Activated CD4-positive, alpha-beta memory T cell treated with anti-CD3 and anti-CD28 coated beads, Interleukin-2, amount 10 ng/mL, durations not matched to agents 7 days and 5 days (primary cell): ENCODE measurements around the gene ATP11A. TPM values are rescaled to one million over a fixed set of nuclear protein-coding genes. Genes with fewer than 3 reads are reported as not detected.
A peak's percentile ranks its signal among the peaks of the same experiment; 100 is the strongest.
"Not testable (repeated sequence)": the region's sequence is repeated elsewhere in the genome, so short reads cannot be mapped to it uniquely, and the experiment has no call there.

Source experiments
- CTCF ChIA-PET: fragments of 350-600 bp; sonication (Branson Sonifier 250); formaldehyde crosslinking; loops from one replicate; lab custom pipeline; 2021; ENCODE audit warnings: antibody characterized with exemption, inconsistent platforms; lab: Charles Lee
- POLR2A ChIA-PET: fragments of 350-600 bp; sonication (Branson Sonifier 250); formaldehyde crosslinking; loops from one replicate; lab custom pipeline; 2021; ENCODE audit warnings: antibody characterized with exemption; lab: Charles Lee
- DNase-seq: peaks from one replicate; pipeline ENCODE4 v3.0.0-alpha.2; 2020
- H3K27ac Mint-ChIP-seq: one replicate; pipeline ENCODE4 v1.8.0; 2021; ENCODE audit warnings: mild to moderate bottlenecking, mixed read lengths
- H3K27me3 Mint-ChIP-seq: one replicate; pipeline ENCODE4 v1.8.0; 2021; ENCODE audit warnings: mixed read lengths
- H3K36me3 Mint-ChIP-seq: one replicate; pipeline ENCODE4 v1.8.0; 2021; ENCODE audit warnings: low read depth, mixed read lengths
- H3K4me1 Mint-ChIP-seq: one replicate; pipeline ENCODE4 v1.8.0; 2021; ENCODE audit warnings: mixed read lengths
- H3K4me3 Mint-ChIP-seq: one replicate; pipeline ENCODE4 v1.8.0; 2021; ENCODE audit warnings: mild to moderate bottlenecking, mixed read lengths
- H3K9me3 Mint-ChIP-seq: one replicate; pipeline ENCODE4 v1.8.0; 2021; ENCODE audit warnings: mixed read lengths
- total RNA-seq, 2 experiments: library from RNA; stranded (reverse); gene quantifications; one replicate each; pipeline ENCODE4 v1.2.3, GENCODE V29; 2021

ATP11A gene
- total RNA-seq, 2 experiments from 2014 or later: 52.5 to 53.3 TPM

DNA sequence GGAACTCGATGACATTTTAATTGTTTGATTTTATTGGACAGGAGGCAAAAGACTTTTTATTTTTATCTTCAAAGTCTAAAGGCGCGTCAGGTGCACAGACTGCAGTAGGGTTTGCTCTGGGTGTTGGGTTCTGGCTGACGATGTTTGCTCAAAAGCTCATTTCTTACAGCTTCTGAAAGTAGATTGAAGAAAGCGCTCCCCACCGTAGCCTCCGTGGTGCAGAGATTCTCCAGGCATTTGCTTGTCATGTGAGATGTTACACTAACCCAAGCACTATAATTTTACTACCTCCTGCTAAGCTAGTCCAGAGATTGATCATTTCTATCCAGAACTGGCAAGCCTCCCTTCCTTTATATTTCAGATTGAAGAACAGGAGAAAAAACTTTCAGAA lies 14.5 kb upstream of the ATP11A start:
- DNase-seq: no peak
- H3K9me3 Mint-ChIP-seq: no peaks in the 10 kb centered on the region
- ChIA-PET CTCF (no interaction called here), POLR2A (interaction anchor here (1.5 kb wide), 1 partner anchor 14 kb away, joined by 5 read pairs; no protein-coding TSS in a partner anchor)
- H3K36me3 Mint-ChIP-seq: no peaks in the 10 kb centered on the region
- H3K4me3 Mint-ChIP-seq: no peak overlapping the region
- H3K4me1 Mint-ChIP-seq: peaks cover 15% of the 10 kb centered on the region
- no peak overlapping the region for H3K27ac Mint-ChIP-seq
- H3K27me3 Mint-ChIP-seq: peaks cover 5% of the 10 kb centered on the region

DNA sequence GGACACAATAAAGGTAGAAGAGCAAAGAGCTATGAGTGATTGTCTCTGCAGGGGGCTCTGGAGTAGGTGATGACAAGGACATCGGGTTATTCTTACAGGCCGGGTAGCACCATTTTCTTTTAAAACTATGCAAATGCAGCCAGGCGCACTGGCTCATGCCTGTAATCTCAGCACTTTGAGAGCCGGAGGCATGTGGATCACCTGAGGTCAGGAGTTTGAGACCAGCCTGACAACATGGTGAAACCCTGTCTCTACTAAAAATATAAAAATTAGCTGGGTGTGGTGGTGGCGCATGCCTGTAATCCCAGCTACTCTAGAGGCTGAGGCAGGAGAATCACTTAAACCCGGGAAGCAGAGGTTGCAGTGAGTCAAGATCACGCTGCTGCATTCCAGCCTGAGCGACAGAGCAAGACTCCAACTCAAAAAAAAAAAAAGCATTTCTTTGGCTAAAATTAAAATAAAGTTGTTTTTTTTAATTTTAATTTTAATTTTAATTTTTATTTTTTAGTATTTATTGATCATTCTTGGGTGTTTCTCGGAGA lies 12.3 kb upstream of the ATP11A start:
- H3K27me3 Mint-ChIP-seq, DNase-seq, H3K4me3 Mint-ChIP-seq, H3K36me3 Mint-ChIP-seq, POLR2A ChIA-PET, CTCF ChIA-PET, H3K27ac Mint-ChIP-seq, H3K9me3 Mint-ChIP-seq: not testable (repeated sequence)
- peaks cover 15% of the 10 kb centered on the region for H3K4me1 Mint-ChIP-seq

DNA sequence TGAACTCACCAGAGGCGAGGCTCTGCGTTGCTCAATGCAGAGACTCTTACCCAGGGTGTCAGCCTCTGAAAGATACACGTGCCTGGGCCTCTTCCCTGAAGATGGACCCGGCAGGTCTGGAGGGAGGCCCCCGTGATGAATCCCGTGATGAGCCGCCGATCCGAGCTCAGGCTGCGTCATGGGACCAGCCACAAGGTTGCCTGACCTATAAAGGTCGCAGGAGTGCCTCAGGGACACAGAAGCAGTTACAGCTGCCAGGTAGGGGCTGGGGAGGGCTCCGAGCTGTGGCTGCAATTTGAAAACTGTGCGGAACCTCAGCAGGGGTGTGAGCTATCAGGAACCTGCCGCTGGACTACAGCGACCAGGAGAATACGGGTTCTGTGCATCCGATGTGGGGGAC lies 10.5 kb upstream of the ATP11A start:
- H3K27me3 Mint-ChIP-seq: peaks cover 5% of the 10 kb centered on the region
- H3K27ac Mint-ChIP-seq: no peak overlapping the region
- H3K36me3 Mint-ChIP-seq: no peaks in the 10 kb centered on the region
- POLR2A ChIA-PET: no interaction called here
- CTCF ChIA-PET: no interaction called here
- DNase-seq: no peak
- H3K4me1 Mint-ChIP-seq: peaks cover 6% of the 10 kb centered on the region
- H3K9me3 Mint-ChIP-seq: no peaks in the 10 kb centered on the region
- no peak overlapping the region for H3K4me3 Mint-ChIP-seq

DNA sequence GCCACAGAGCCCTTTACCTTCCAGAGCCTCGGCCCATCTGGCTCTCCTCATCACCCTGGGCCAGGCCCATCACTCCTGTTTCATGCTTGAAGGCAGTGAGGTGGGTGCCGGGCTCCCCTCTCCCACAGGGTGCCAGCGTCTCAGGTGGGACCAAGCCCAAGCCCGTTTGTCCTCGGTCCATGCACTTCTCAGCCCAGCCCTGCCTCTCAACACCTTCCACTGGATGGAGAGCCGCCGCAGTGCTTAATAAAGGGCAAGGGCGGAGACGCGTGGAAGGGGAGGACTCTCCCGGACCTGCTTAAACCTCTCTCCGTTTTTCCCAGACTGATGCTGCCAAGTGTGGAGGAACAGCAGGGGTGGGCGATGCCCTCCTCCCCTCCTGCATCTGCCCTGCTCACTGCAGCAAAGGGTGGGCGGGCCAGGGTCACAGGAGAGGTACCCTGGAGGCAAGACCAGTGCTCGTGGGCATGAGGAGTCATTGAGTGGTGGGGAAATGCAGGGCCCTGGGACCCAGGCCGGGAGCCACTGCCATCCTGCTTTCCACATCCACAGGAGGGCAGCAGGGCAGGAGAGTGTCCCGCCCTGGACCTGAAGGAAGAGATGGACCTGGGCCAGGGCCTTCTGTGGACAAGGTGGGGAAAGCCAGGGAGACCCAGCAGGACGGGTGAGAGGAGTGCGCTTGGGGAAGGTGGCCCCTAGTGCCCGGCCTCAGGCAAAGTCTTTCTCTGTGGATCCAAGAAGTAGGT lies 9.7 kb upstream of the ATP11A start:
- H3K9me3 Mint-ChIP-seq: no peaks in the 10 kb centered on the region
- peaks cover 5% of the 10 kb centered on the region for H3K27me3 Mint-ChIP-seq
- no peak overlapping the region for H3K4me3 Mint-ChIP-seq
- peaks cover under 1% of the 10 kb centered on the region for H3K4me1 Mint-ChIP-seq
- no peaks in the 10 kb centered on the region for H3K36me3 Mint-ChIP-seq
- H3K27ac Mint-ChIP-seq: no peak overlapping the region
- CTCF ChIA-PET: no interaction called here
- POLR2A ChIA-PET: no interaction called here
- DNase-seq: no peak

DNA sequence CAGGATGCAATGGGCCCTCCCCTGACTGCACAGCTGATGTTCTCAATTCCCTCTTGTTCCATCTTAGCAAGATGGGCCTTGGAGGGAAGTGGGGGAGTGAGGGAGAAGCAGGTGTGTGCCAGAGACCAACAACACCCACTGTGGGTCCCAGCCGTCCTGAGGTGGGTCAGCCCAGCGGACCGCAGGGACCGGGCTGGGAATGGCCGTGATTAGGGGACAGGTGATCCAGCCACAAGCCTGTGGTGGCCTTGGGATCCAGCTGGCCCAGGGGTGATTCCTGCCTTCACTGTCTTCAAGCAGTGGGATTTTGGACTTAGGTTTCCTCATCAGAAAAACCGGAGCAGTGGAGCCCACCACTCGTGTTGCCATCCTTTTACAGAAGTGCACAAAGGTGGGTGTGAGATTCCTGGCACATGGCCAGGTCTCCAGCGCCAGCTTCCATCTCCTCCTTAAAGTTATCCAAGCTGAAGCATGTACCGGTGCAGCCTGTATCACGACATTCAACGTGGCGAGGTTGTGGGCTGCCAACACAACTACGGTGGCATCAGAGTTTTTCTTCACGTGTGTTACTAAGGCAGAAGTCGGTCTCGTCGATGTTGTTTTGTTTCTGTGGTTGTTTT lies 9.0 kb upstream of the ATP11A start:
- POLR2A ChIA-PET: no interaction called here

DNA sequence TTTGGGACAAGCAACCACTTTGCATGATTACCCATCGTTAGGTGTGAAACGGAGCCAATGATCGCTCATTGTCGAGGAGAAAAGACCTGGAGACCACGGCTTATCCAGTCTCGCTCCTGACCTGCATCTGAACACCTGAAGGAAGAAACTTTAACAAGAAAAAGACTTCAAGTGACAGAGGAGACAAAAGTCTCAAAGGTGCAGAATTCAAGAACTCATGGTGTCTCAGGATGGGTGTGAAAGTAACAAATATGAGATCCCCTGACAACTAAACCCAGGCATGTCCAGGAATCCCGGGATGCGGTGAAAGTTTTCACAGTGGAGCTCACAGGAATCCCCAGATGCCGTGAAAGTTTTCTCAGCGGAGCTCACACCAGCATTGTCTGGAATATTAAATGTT lies 6.3 kb upstream of the ATP11A start:
- Mint-ChIP-seq H3K36me3 (peaks cover 12% of the 10 kb centered on the region), H3K27me3 (no peaks in the 10 kb centered on the region), H3K9me3 (no peaks in the 10 kb centered on the region), H3K27ac (no peak overlapping the region), H3K4me3 (no peak overlapping the region), H3K4me1 (peaks cover 13% of the 10 kb centered on the region)
- DNase-seq: no peak
- POLR2A ChIA-PET: no interaction called here
- CTCF ChIA-PET: no interaction called here

More for the DNA sequence above, 9.0 kb upstream of the ATP11A start:
- Mint-ChIP-seq H3K36me3 (peaks cover 2% of the 10 kb centered on the region), H3K9me3 (no peaks in the 10 kb centered on the region), H3K27me3 (peaks cover 4% of the 10 kb centered on the region), H3K4me3 (no peak overlapping the region), H3K27ac (no peak overlapping the region), H3K4me1 (no peaks in the 10 kb centered on the region)
- no peak for DNase-seq
- CTCF ChIA-PET: no interaction called here

DNA sequence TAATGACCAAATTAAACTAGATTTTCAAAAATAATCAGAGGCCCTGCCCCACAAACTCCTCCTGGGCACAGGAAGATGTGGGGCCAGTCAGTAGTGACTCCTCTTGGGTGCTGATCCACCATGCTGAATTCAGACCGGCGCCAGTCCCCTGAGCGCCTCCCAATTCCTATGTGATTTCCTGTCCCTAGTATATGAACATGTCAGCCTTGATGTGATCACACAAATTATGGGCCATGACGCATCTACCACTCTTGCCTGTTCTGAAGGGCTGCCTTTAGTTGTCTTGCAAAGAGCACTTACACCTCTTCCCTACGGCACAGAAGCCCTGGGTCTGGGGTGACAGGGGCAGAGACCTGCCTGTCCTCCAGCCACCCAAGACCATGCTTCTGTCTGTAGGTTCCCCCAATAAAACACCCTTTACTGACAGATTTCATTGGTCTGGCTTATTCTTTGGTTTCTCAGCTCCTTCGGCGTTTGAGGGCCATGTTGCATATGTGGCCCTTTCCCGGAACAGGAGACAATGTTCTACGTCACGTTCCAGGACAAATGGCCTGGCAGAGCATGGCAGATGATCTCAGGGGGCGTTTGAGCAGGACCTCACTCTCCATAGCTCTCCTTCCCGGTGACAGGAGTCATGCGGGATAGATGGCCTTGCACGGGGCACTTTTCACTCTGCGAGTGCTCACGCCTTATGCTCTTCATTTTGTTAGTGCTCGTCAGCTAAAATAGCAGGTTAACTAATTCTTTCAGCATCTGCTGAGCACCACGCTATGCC lies 5.6 kb upstream of the ATP11A start:
- Mint-ChIP-seq H3K4me3 (no peak overlapping the region), H3K4me1 (peaks cover 20% of the 10 kb centered on the region), H3K9me3 (no peaks in the 10 kb centered on the region), H3K27ac (no peak overlapping the region), H3K27me3 (no peaks in the 10 kb centered on the region), H3K36me3 (peaks cover 18% of the 10 kb centered on the region)
- ChIA-PET CTCF (interaction anchor here (1.5 kb wide), 1 partner anchor 44 kb away, joined by 5 read pairs; no protein-coding TSS in a partner anchor), POLR2A (no interaction called here)
- no peak for DNase-seq

DNA sequence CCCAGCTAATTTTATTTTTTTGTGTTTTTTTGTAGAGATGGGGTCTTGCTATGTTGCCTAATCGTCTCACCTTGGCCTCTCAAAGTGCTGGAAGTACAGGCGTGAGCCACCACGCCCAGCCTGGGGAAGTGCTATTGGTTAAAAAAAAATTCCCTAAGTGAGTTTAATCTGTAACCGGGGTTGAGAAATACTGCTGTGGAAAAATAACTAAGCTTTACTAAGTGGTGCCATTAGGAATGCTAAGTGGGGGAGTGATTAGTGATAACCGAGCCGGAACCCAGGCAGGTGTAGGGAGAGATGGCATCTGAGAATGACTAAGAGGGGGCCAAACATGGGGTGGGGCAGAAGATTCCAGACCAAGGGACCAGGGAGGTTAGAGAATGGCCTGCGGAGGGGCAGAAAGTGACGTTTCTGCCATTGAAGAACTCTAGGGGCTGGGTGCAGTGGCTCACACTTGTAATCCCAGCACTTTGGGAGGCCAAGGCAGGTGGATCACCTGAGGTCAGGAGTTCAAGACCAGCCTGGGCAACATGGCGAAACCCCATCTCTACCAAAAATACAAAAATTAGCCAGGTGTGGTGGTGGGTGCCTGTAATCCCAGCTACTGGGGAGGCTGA lies 4.5 kb upstream of the ATP11A start:
- H3K4me1 Mint-ChIP-seq: peaks cover 21% of the 10 kb centered on the region
- peaks cover 21% of the 10 kb centered on the region for H3K36me3 Mint-ChIP-seq
- CTCF ChIA-PET: interaction anchor here (1.5 kb wide), 1 partner anchor 45 kb away, joined by 5 read pairs; no protein-coding TSS in a partner anchor
- H3K9me3 Mint-ChIP-seq, POLR2A ChIA-PET, DNase-seq, H3K27ac Mint-ChIP-seq, H3K27me3 Mint-ChIP-seq, H3K4me3 Mint-ChIP-seq: not testable (repeated sequence)

DNA sequence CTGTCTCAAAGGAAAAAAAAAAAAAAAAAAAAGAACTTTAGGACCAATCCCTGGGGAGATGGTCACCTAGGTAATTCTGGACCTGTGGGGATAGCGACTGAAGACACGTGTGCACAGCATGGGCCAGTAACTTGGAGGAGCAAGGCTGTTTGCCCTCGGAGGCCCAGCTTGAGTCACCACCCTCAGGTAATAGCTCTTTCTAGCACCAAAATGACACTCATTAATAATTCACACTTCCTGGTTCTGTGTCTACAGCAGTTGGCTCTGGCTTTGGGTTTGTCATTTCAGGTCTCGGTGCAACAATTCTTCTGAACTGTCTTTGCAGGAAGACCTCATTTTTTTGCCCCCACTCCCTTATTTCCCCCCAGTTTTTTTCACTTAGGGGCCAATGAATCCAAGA lies 3.9 kb upstream of the ATP11A start:
- no peak overlapping the region for H3K27ac Mint-ChIP-seq
- CTCF ChIA-PET: no interaction called here
- DNase-seq: no peak

DNA sequence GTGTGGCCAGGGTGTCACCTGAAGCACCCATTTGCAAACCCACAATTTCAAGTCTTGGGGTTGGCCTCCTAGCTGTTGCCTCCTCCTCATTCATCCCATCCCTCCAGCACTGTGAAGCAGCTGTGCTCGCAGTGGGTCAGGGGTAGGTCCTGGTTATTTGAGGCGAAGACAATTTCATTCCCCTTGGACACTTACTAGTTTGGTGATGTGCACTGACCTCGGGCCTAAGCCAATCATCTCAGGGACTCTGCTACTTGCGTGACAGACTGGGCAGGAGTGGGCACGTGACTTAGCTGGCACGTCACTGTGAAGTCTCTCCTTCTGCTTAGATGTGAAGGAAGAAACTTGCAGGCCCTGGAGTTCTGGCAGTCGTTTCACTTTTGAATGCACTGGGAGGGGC lies 3.5 kb upstream of the ATP11A start:
- no peak for DNase-seq
- H3K36me3 Mint-ChIP-seq: peaks cover 21% of the 10 kb centered on the region
- no peak overlapping the region for H3K27ac Mint-ChIP-seq
- no peak overlapping the region for H3K4me3 Mint-ChIP-seq
- peaks cover 24% of the 10 kb centered on the region for H3K4me1 Mint-ChIP-seq
- POLR2A ChIA-PET: no interaction called here
- no peaks in the 10 kb centered on the region for H3K27me3 Mint-ChIP-seq
- no peaks in the 10 kb centered on the region for H3K9me3 Mint-ChIP-seq
- CTCF ChIA-PET: no interaction called here

More for the DNA sequence above, 3.9 kb upstream of the ATP11A start:
- Mint-ChIP-seq H3K36me3 (peaks cover 21% of the 10 kb centered on the region), H3K4me3 (no peak overlapping the region), H3K27me3 (no peaks in the 10 kb centered on the region), H3K4me1 (peaks cover 23% of the 10 kb centered on the region), H3K9me3 (no peaks in the 10 kb centered on the region)
- POLR2A ChIA-PET: no interaction called here

DNA sequence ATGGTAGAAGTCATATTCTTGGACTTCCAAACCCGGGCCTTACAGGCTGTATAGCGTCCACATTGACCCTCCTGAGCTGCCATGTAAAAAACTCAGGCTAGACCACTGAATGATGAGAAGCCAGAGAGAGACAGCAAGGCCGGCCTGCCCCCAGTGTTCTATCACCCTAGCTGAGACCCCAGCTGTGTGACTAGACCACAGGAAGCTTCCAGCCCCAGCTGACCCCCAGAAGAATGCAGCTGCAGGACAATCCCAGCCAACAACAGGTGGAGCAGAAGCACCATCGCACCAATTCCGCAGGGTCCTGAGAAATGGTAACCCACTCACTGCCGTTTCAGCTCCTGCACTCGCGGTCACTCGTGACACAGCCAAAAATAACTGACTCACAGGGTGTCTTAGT lies 2.9 kb upstream of the ATP11A start:
- H3K27ac Mint-ChIP-seq: no peak overlapping the region
- ChIA-PET CTCF (no interaction called here), POLR2A (no interaction called here)
- no peak for DNase-seq
- H3K4me3 Mint-ChIP-seq: no peak overlapping the region
- H3K9me3 Mint-ChIP-seq: no peaks in the 10 kb centered on the region
- no peaks in the 10 kb centered on the region for H3K27me3 Mint-ChIP-seq
- H3K36me3 Mint-ChIP-seq: peaks cover 21% of the 10 kb centered on the region
- H3K4me1 Mint-ChIP-seq: peaks cover 31% of the 10 kb centered on the region

DNA sequence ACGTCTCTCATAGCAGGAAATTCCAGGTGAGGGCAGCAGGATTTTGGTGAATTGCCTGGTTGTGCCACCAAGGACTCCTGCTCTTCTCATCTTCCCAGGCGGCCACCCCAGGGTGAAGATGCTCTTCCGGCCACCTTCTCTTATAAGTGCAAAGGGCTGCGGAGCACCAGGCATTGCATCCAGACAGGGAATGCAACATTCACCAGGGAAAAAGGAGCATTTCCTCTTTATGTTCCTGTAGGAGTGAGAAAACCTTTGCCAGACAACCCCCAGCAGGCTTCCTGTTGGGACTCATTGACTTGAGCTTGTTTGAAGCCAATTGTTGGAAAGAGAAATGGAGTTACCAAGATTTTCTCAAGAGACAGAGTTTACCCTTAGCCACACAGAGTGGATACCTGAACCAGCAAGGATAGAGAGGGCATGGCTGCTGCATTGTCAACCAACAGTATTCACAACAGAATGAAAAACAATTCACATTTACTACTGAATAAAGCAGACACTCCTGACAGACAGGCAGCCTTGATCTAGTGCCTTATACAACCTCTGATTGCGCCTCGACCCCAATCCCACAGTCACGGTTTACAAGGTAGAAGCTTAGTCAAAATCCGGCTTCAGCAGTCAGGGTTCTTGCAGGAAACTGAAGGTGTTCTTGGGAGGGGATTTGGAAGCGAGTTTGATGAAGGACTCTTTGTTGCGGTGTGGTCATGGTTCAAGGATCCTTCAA lies 1.8 kb upstream of the ATP11A start:
- ChIA-PET POLR2A (no interaction called here), CTCF (no interaction called here)
- Mint-ChIP-seq H3K36me3 (peaks cover 21% of the 10 kb centered on the region), H3K27ac (peak overlapping the region; percentile 93), H3K4me3 (peak overlapping the region; percentile 82), H3K9me3 (no peaks in the 10 kb centered on the region), H3K27me3 (no peaks in the 10 kb centered on the region), H3K4me1 (peaks cover 41% of the 10 kb centered on the region)
- DNase-seq: no peak
